ENCODE data around the gene ARF4. TPM values are rescaled to one million over a fixed set of nuclear protein-coding genes. Genes with fewer than 3 reads are reported as not detected.

ARF4 gene
- total RNA-seq, 4 donors from 2014 or later, result 53.7 to 96.9 (median 83.9) TPM

- no peaks in the 10 kb centered on the region for H3K9me3 ChIP-seq
- H3K4me3 ChIP-seq, result peak overlapping the region in 3 of 4 donors; percentile 3 to 94 (median 92)
- no peak for DNase-seq (ENCODE audit: low spot score in 2 of 2)
- H3K27me3 ChIP-seq, result no peaks in the 10 kb centered on the region
- TF ChIP-seq POLR2A (IDR thresholded peaks at IDR 0.05), result no peak
- no peak for TF ChIP-seq CTCF (IDR thresholded peaks at IDR 0.05)
- TF ChIP-seq EP300 (IDR thresholded peaks at IDR 0.05), result no peak
- 30 to 37% methylated on average over 5 of the region's 5 CpGs for WGBS, 2 donors
- H3K27ac ChIP-seq, result peak overlapping the region in 2 of 4 donors; percentile 97 to 99
- H3K4me1 ChIP-seq, result peaks cover 0 to 61% (median 29%) of the 10 kb centered on the region in 4 donors
- H3K36me3 ChIP-seq, result peaks cover 0 to 10% (median 0%) of the 10 kb centered on the region in 3 donors
Observed at GRCh38 chr3:57594576-57594975, 2.6 kb downstream of the ARF4 start.

DNA sequence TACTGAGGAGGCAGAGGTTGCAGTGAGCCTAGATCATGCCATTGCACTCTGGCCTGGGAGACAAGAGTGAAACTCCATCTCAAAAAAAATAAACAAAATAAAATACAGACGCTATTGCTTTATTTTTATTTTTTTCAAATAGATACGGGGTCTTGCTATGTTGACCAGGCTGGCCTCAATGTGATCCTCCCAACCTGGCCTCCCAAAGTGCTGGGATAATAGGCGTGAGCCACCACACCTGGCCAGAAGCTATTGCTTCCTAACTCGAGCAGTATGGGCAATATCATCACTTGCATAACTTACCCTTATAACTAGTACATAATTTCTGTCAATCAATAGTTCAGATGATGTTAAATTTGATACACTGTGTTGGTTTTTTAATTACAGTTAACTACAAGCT is 3.0 kb downstream of the ARF4 start:
- H3K4me3 ChIP-seq, result no peak overlapping the region
- no peaks in the 10 kb centered on the region for H3K27me3 ChIP-seq
- no peak for DNase-seq (ENCODE audit: low spot score in 2 of 2)
- TF ChIP-seq POLR2A (IDR thresholded peaks at IDR 0.05) (no peak), EP300 (IDR thresholded peaks at IDR 0.05) (no peak), CTCF (IDR thresholded peaks at IDR 0.05) (no peak)
- H3K36me3 ChIP-seq, result peaks cover 0 to 10% (median 0%) of the 10 kb centered on the region in 3 donors
- WGBS, 2 donors, result 66 to 67% methylated on average over 4 of the region's 4 CpGs
- H3K27ac ChIP-seq, result no peak overlapping the region
- H3K4me1 ChIP-seq, result peaks cover 0 to 59% (median 29%) of the 10 kb centered on the region in 4 donors
- H3K9me3 ChIP-seq, result no peaks in the 10 kb centered on the region

- TF ChIP-seq CTCF (IDR thresholded peaks at IDR 0.05) (no peak), EP300 (IDR thresholded peaks at IDR 0.05) (no peak)
- 62 to 63% methylated on average over 6 of the region's 6 CpGs for WGBS, 2 donors
- Histone ChIP-seq H3K36me3 (peaks cover 0 to 10% (median 0%) of the 10 kb centered on the region in 3 donors), H3K4me1 (peaks cover 0 to 62% (median 26%) of the 10 kb centered on the region in 4 donors), H3K9me3 (no peaks in the 10 kb centered on the region), H3K27ac (no peak overlapping the region), H3K27me3 (no peaks in the 10 kb centered on the region), H3K4me3 (no peak overlapping the region)
- no peak for DNase-seq (ENCODE audit: low spot score in 2 of 2)
Observed at GRCh38 chr3:57592306-57592705, 4.8 kb downstream of the ARF4 start.

- 71 to 75% methylated on average over 2 of the region's 2 CpGs for WGBS, 2 donors
- Histone ChIP-seq H3K27me3 (no peaks in the 10 kb centered on the region), H3K4me1 (peaks cover 0 to 64% (median 2%) of the 10 kb centered on the region in 4 donors), H3K9me3 (no peaks in the 10 kb centered on the region), H3K27ac (no peak overlapping the region), H3K36me3 (peaks cover 0 to 15% (median 0%) of the 10 kb centered on the region in 3 donors), H3K4me3 (no peak overlapping the region)
- no peak for DNase-seq (ENCODE audit: low spot score in 2 of 2)
- TF ChIP-seq EP300 (IDR thresholded peaks at IDR 0.05) (no peak), CTCF (IDR thresholded peaks at IDR 0.05) (no peak), POLR2A (IDR thresholded peaks at IDR 0.05) (no peak)
Observed at GRCh38 chr3:57587905-57588304, 9.2 kb downstream of the ARF4 start.

GRCh38 chr3:57586778-57587177 is 10.4 kb downstream of the ARF4 start:
- 71 to 84% methylated on average over 6 of the region's 6 CpGs for WGBS, 2 donors

More at GRCh38 chr3:57586778-57587177, 10.4 kb downstream of the ARF4 start:
- no peaks in the 10 kb centered on the region for H3K27me3 ChIP-seq
- peaks cover 0 to 27% (median 0%) of the 10 kb centered on the region in 3 donors for H3K36me3 ChIP-seq
- DNase-seq (ENCODE audit: low spot score in 2 of 2), result no peak
- no peak overlapping the region for H3K27ac ChIP-seq
- H3K9me3 ChIP-seq, result no peaks in the 10 kb centered on the region
- H3K4me3 ChIP-seq, result no peak overlapping the region
- no peak for TF ChIP-seq CTCF (IDR thresholded peaks at IDR 0.05)
- no peak for TF ChIP-seq EP300 (IDR thresholded peaks at IDR 0.05)
- no peak for TF ChIP-seq POLR2A (IDR thresholded peaks at IDR 0.05)
- H3K4me1 ChIP-seq, result peaks cover 0 to 58% (median 2%) of the 10 kb centered on the region in 4 donors
